CD8-positive, alpha-beta memory T cell (primary cell): ENCODE data around the gene RELN. TPM values are rescaled to one million over a fixed set of nuclear protein-coding genes. Genes with fewer than 3 reads are reported as not detected.

ENCODE experiments used
- CTCF ChIA-PET: fragments of 350-600 bp; sonication (Branson Sonifier 250); formaldehyde crosslinking; loops from one replicate; lab custom pipeline; 2021; ENCODE audit warnings: antibody characterized with exemption; lab: Charles Lee
- POLR2A ChIA-PET: fragments of 350-600 bp; sonication (Branson Sonifier 250); formaldehyde crosslinking; loops from one replicate; lab custom pipeline; 2021; ENCODE audit warnings: antibody characterized with exemption; lab: Charles Lee
- DNase-seq, 5 donors: peaks; one replicate each; pipeline versions ENCODE4 v3.0.0 to v3.0.0-alpha.2; 2020 to 2022; ENCODE audit warnings: mixed read lengths in 1 of 5
- H3K27ac ChIP-seq: one replicate; pipeline ENCODE4 v1.7.0; 2013; ENCODE audit warnings: low read depth, mild to moderate bottlenecking, low read length, moderate library complexity
- H3K27me3 ChIP-seq: 2 replicates; pipeline ENCODE4 v1.7.0; 2013; ENCODE audit warnings: low read length, mild to moderate bottlenecking; ENCODE audit not compliant: insufficient read depth, poor library complexity, severe bottlenecking
- H3K36me3 ChIP-seq: 2 replicates; pipeline ENCODE4 v1.7.0; 2013; ENCODE audit warnings: mild to moderate bottlenecking, low read length, moderate library complexity; ENCODE audit not compliant: insufficient read depth
- H3K4me1 ChIP-seq: 2 replicates; pipeline ENCODE4 v1.7.0; 2013; ENCODE audit warnings: mild to moderate bottlenecking, low read length, moderate library complexity; ENCODE audit not compliant: insufficient read depth
- H3K4me3 ChIP-seq: 2 replicates; pipeline ENCODE4 v1.7.0; 2013; ENCODE audit warnings: mild to moderate bottlenecking, low read length
- H3K9me3 ChIP-seq: 2 replicates; pipeline ENCODE4 v1.7.0; 2013; ENCODE audit warnings: mild to moderate bottlenecking, low read length
- H3K27ac Mint-ChIP-seq, 8 donors: one replicate each; pipeline ENCODE4 v1.8.0; 2020 to 2021; ENCODE audit warnings: mixed read lengths in 8 of 8, mild to moderate bottlenecking in 6 of 8, inconsistent platforms in 3 of 8, moderate library complexity in 3 of 8
- H3K27me3 Mint-ChIP-seq, 2 donors: one replicate each; pipeline ENCODE4 v1.8.0; 2020 to 2021; ENCODE audit warnings: mixed read lengths in 2 of 2, mild to moderate bottlenecking in 1 of 2, moderate library complexity in 1 of 2
- H3K36me3 Mint-ChIP-seq, 3 donors: one replicate each; pipeline ENCODE4 v1.8.0; 2020 to 2021; ENCODE audit warnings: mixed read lengths in 3 of 3, inconsistent platforms in 1 of 3, mild to moderate bottlenecking in 1 of 3
- H3K4me1 Mint-ChIP-seq, 3 donors: one replicate each; pipeline ENCODE4 v1.8.0; 2020 to 2021; ENCODE audit warnings: mixed read lengths in 3 of 3, inconsistent platforms in 1 of 3, mild to moderate bottlenecking in 1 of 3
- H3K4me3 Mint-ChIP-seq, 7 donors: one replicate each; pipeline ENCODE4 v1.8.0; 2020 to 2021; ENCODE audit warnings: mixed read lengths in 7 of 7, mild to moderate bottlenecking in 6 of 7, moderate library complexity in 4 of 7, inconsistent platforms in 2 of 7
- H3K9me3 Mint-ChIP-seq, 5 donors: one replicate each; pipeline ENCODE4 v1.8.0; 2020 to 2022; ENCODE audit warnings: mixed read lengths in 5 of 5, mild to moderate bottlenecking in 3 of 5, moderate library complexity in 2 of 5, inconsistent platforms in 1 of 5
- polyA plus RNA-seq: library from polyadenylated mRNA; unstranded; fragments of 300-500 nt; fragmentation: Illumina TruSeq; gene quantifications from one replicate; pipeline ENCODE4 v1.2.3, GENCODE V29; 2021
- total RNA-seq, 2 experiments: library from RNA; stranded (reverse); gene quantifications; one replicate each; pipeline ENCODE4 v1.2.3, GENCODE V29; 2021

The RELN gene
- total and polyA plus RNA-seq, 3 experiments from 2014 or later = not detected

DNA sequence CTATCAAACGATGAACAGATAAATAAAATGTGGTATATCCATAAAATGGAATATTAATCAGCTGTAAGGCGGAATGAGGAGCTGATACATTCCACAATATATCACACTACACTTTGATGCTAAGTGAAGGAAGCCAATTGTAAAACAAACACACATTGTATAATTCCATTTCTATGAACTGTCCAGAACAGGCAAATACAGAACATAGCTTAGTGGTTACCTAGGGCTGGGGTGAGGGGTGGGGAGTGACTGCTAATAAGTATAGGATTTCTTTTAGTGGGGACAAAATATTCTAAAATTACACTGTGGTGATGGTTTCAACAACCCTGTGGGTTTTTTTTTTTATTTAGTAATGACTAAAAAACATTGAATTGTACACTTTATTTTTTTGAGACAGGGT, 461.3 kb downstream of the RELN start:
- no peak overlapping the region for H3K27ac Mint-ChIP-seq
- Histone ChIP-seq H3K36me3 (no peaks in the 10 kb centered on the region), H3K27ac (no peak overlapping the region), H3K9me3 (no peaks in the 10 kb centered on the region), H3K4me3 (no peak overlapping the region), H3K4me1 (no peaks in the 10 kb centered on the region), H3K27me3 (no peaks in the 10 kb centered on the region)
- DNase-seq = no peak
- ChIA-PET POLR2A (no interaction called here), CTCF (interaction anchor here (0.9 kb wide), 1 partner anchor 14 kb away, joined by 3 read pairs; no protein-coding TSS in a partner anchor)
- peaks cover 2 to 37% of the 10 kb centered on the region in 2 donors for H3K27me3 Mint-ChIP-seq
- no peaks in the 10 kb centered on the region for H3K36me3 Mint-ChIP-seq
- H3K9me3 Mint-ChIP-seq = peaks cover 0 to 2% (median 0%) of the 10 kb centered on the region in 5 donors
- no peak overlapping the region for H3K4me3 Mint-ChIP-seq
- H3K4me1 Mint-ChIP-seq = no peaks in the 10 kb centered on the region

DNA sequence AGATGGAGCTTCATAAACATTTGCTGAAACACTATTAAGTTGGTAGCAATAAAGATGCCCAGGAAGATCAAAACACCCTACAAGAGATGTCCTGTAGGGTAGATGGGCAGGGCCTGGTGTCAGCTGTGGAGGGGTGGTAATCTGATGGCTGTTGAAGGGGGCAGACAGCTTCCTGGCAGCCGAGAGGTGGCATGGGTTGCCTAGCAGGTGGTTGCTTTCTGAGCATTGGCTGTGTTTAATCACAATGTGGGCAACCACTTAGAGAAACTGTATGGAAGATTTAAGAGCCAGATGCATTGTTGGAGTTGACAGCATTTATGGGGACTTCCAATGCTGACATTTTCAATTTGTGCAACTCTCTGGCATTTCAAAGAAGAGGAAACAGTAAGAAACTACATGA, 463.5 kb downstream of the RELN start:
- ChIA-PET CTCF (no interaction called here), POLR2A (no interaction called here)
- H3K4me3 ChIP-seq = no peak overlapping the region
- H3K27me3 ChIP-seq = no peaks in the 10 kb centered on the region
- Mint-ChIP-seq H3K27me3 (peaks cover 2 to 27% of the 10 kb centered on the region in 2 donors), H3K4me1 (no peaks in the 10 kb centered on the region), H3K36me3 (no peaks in the 10 kb centered on the region), H3K4me3 (no peak overlapping the region), H3K27ac (no peak overlapping the region), H3K9me3 (no peaks in the 10 kb centered on the region)
- no peak overlapping the region for H3K27ac ChIP-seq
- no peak for DNase-seq
- no peaks in the 10 kb centered on the region for H3K9me3 ChIP-seq
- H3K36me3 ChIP-seq = no peaks in the 10 kb centered on the region
- H3K4me1 ChIP-seq = no peaks in the 10 kb centered on the region

DNA sequence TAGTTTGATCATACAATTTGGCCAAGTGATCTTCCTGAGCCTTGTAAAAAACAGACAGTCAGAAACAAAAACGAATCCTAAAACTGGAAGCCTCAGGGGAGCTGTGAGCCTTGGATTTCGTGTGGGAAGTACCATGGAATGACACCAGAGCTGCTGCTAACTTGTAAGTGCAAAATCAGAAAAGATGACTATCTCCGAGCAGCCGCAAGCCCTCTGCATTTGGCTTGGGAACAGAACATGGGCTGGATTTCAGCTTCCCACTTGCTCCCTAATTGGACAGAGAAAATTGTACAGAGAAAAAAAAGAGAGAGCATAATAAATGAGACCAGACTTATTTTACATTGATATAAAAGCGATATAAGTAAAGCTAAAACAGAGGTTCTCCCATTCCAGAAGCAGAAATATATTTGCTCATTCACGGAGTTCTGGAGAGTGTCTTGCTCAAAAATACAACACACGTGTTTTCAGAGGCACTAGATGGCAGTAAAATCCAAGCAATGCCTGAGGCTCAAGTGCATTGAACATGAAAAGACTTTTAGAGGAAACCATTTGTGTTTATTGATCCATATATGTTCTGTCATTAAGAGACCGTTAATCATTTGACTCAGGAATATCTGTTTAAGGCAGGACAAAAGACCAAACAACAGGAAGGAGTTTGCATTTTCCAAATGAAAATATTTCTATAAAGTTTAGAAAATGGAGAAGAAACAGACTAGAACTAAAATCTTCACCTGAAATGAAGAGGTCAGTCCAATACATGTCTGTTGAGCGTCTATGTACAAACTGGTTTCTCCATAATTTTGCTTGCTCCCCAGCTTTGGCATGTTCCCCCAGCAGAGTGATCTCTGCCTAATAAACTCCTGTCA, 465.2 kb downstream of the RELN start:
- no peak overlapping the region for H3K27ac ChIP-seq
- no peaks in the 10 kb centered on the region for H3K27me3 ChIP-seq
- no peaks in the 10 kb centered on the region for H3K9me3 Mint-ChIP-seq
- no peaks in the 10 kb centered on the region for H3K9me3 ChIP-seq
- no peak overlapping the region for H3K4me3 ChIP-seq
- no peaks in the 10 kb centered on the region for H3K36me3 Mint-ChIP-seq
- peak overlapping the region in 1 of 7 donors; percentile 0 for H3K4me3 Mint-ChIP-seq
- ChIA-PET CTCF (no interaction called here), POLR2A (no interaction called here)
- DNase-seq = no peak
- H3K4me1 Mint-ChIP-seq = no peaks in the 10 kb centered on the region
- peaks cover 4 to 26% of the 10 kb centered on the region in 2 donors for H3K27me3 Mint-ChIP-seq
- H3K27ac Mint-ChIP-seq = no peak overlapping the region
- H3K36me3 ChIP-seq = no peaks in the 10 kb centered on the region
- H3K4me1 ChIP-seq = no peaks in the 10 kb centered on the region

DNA sequence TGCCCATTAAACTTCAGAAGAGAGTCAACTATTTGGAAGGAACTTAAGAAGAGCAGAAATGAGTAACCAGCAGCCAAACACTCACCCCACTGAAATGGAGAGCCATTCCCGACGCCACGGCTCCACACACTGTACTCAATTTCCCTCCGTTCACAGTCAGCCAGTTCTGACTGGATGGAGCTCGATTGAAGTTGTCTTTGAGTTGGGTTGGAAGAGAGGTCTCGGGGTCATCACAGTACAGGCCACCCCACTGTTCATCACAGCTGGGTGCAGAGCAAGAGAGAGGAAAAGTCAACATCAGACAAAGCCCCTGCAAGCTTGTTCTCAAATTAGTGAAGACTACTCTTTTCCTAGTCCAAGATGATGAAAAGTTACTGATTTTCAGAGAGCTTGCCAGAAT, 467.5 kb downstream of the RELN start:
- DNase-seq = no peak
- no peaks in the 10 kb centered on the region for H3K9me3 ChIP-seq
- Mint-ChIP-seq H3K36me3 (no peaks in the 10 kb centered on the region), H3K4me3 (no peak overlapping the region), H3K4me1 (no peaks in the 10 kb centered on the region), H3K27me3 (peaks cover 10 to 19% of the 10 kb centered on the region in 2 donors), H3K9me3 (no peaks in the 10 kb centered on the region), H3K27ac (no peak overlapping the region)
- ChIA-PET CTCF (no interaction called here), POLR2A (no interaction called here)
- no peak overlapping the region for H3K27ac ChIP-seq
- H3K36me3 ChIP-seq = no peaks in the 10 kb centered on the region
- H3K27me3 ChIP-seq = no peaks in the 10 kb centered on the region
- H3K4me3 ChIP-seq = no peak overlapping the region
- H3K4me1 ChIP-seq = no peaks in the 10 kb centered on the region

DNA sequence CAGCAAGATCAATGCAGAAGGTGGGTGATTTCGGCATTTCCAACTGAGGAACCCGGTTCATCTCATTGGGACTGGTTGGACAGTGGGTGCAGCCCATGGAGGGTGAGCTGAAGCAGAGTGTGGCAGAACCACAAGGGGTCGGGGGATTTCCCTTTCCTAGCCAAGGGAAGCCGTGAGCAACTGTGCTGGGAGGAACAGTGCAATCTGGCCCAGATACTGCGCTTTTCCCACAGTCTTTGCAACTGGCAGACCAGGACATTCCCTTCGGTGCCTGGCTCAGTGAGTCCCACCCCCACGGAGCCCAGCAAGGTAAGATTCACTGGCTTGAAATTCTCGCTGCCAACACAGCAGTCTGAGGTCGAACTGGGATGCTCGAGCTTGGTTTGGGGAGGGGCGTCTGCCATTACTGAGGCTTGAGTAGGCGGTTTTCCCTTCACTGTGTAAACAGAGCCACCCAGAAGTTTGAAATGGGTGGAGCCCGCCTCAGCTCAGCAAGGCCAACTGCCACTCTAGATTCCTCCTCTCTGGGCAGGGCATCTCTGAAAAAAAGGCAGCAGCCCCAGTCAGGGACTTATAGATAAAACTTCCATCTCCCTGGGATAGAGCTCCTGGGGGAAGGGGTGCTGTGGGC, 484.8 kb downstream of the RELN start:
- no peak for DNase-seq
- POLR2A ChIA-PET = no interaction called here
- H3K4me1 ChIP-seq = no peaks in the 10 kb centered on the region
- Mint-ChIP-seq H3K4me1 (no peaks in the 10 kb centered on the region), H3K36me3 (no peaks in the 10 kb centered on the region), H3K9me3 (peaks cover 0 to 3% (median 0%) of the 10 kb centered on the region in 5 donors), H3K27me3 (peaks cover 9 to 54% of the 10 kb centered on the region in 2 donors), H3K4me3 (no peak overlapping the region), H3K27ac (no peak overlapping the region)
- H3K27me3 ChIP-seq = no peaks in the 10 kb centered on the region
- CTCF ChIA-PET = no interaction called here
- no peak overlapping the region for H3K27ac ChIP-seq
- H3K36me3 ChIP-seq = no peaks in the 10 kb centered on the region
- H3K4me3 ChIP-seq = no peak overlapping the region
- H3K9me3 ChIP-seq = no peaks in the 10 kb centered on the region

DNA sequence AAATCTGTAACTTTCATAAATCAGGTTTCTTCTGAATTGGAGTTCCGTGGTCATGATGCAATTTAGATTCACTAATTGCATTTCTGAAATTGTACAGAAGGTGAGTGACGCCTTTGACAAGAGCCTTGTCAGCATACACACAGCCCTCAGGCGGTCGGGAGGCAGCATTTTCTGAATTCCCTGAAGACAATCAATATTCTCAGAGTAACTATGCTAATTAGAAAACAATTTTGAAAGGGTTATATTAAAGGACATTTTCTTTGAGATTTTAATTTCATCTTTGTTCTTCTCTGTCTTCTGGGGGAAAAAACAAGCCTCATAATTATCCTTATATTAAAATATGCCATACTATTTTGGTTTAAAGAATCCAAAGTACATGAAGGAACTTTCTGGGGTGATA, 488.3 kb downstream of the RELN start:
- H3K27me3 ChIP-seq = no peaks in the 10 kb centered on the region
- H3K4me1 ChIP-seq = no peaks in the 10 kb centered on the region
- CTCF ChIA-PET = no interaction called here
- Mint-ChIP-seq H3K4me3 (no peak overlapping the region), H3K27ac (no peak overlapping the region), H3K36me3 (no peaks in the 10 kb centered on the region), H3K4me1 (no peaks in the 10 kb centered on the region), H3K27me3 (peaks cover 5 to 48% of the 10 kb centered on the region in 2 donors), H3K9me3 (peaks cover 0 to 1% (median 0%) of the 10 kb centered on the region in 5 donors)
- no peaks in the 10 kb centered on the region for H3K9me3 ChIP-seq
- no peak overlapping the region for H3K27ac ChIP-seq
- POLR2A ChIA-PET = no interaction called here
- DNase-seq = no peak
- H3K4me3 ChIP-seq = no peak overlapping the region
- no peaks in the 10 kb centered on the region for H3K36me3 ChIP-seq

DNA sequence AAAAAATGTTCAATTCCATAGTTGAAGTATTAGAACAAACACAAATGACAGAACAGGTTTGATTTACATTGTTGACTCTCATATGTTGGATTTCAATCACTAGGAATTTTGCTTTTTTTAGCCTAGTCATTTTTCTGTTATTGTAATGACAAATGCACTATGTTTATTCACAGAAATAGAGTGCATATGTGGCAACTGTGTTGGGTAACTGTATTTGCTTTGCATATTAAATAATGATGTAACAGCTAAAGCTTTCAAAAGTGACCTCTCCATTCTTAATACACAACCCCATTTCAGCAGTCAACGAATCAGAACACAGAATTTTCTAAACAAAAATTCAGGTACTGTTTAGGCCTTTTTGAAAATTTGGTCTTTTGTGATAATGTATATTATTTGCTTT, 489.5 kb downstream of the RELN start:
- ChIA-PET POLR2A (no interaction called here), CTCF (no interaction called here)
- Mint-ChIP-seq H3K27me3 (peaks cover 2 to 41% of the 10 kb centered on the region in 2 donors), H3K4me3 (no peak overlapping the region), H3K4me1 (no peaks in the 10 kb centered on the region), H3K36me3 (no peaks in the 10 kb centered on the region), H3K9me3 (no peaks in the 10 kb centered on the region), H3K27ac (no peak overlapping the region)
- no peaks in the 10 kb centered on the region for H3K9me3 ChIP-seq
- no peak for DNase-seq
- no peak overlapping the region for H3K4me3 ChIP-seq
- H3K4me1 ChIP-seq = no peaks in the 10 kb centered on the region
- no peaks in the 10 kb centered on the region for H3K36me3 ChIP-seq
- H3K27me3 ChIP-seq = no peaks in the 10 kb centered on the region
- H3K27ac ChIP-seq = no peak overlapping the region

DNA sequence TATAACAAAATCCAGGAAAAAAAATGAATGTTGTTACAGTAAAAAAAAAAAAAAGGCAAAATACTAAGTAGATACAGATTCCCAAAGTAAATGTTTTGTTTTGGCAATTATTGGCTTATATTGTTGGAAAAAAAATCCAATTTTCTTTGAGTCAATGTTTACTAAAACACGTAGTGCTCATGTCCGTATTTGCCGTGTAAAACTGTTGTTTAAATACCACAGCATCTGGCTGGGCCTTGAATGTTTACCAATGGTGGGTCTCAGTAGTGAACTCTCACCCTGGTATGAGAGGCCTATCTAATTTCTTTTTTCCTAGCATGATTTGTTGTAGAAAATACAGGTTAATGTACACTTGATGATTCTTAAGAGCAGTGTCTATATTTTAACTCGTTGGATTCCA, 502.0 kb downstream of the RELN start:
- Mint-ChIP-seq H3K9me3 (no peaks in the 10 kb centered on the region), H3K4me3 (no peak overlapping the region), H3K27me3 (peaks cover 11 to 39% of the 10 kb centered on the region in 2 donors), H3K36me3 (no peaks in the 10 kb centered on the region), H3K4me1 (no peaks in the 10 kb centered on the region), H3K27ac (no peak overlapping the region)
- Histone ChIP-seq H3K27ac (no peak overlapping the region), H3K9me3 (no peaks in the 10 kb centered on the region), H3K27me3 (no peaks in the 10 kb centered on the region), H3K36me3 (no peaks in the 10 kb centered on the region), H3K4me1 (no peaks in the 10 kb centered on the region), H3K4me3 (no peak overlapping the region)
- ChIA-PET POLR2A (no interaction called here), CTCF (no interaction called here)
- no peak for DNase-seq
